HL-60 (cell line): Measurements from ENCODE around the gene PRMT7.

Source experiments
- DNase-seq, 2 experiments: peaks; one replicate each; pipeline ENCODE4 v3.0.0-alpha.2; 2010 to 2020; ENCODE audit warnings: low read depth in 1 of 2, low spot score in 1 of 2
- H3K27ac ChIP-seq: fragments of 250-450 bp; sonication (Bioruptor Pico); replicated peaks from 2 replicates; pipeline ENCODE4 v1.5.1; 2020; ENCODE audit warnings: mild to moderate bottlenecking, moderate library complexity
- H3K27me3 ChIP-seq: fragments of 250-450 bp; sonication (Bioruptor Pico); 2 replicates; pipeline ENCODE4 v1.5.1; 2021; ENCODE audit warnings: mild to moderate bottlenecking, moderate library complexity; ENCODE audit not compliant: insufficient read depth, poor library complexity, severe bottlenecking
- H3K4me3 ChIP-seq: replicated peaks from 2 replicates; pipeline ENCODE4 v1.5.1; 2011; ENCODE audit warnings: mild to moderate bottlenecking, control low read depth, low read length; ENCODE audit not compliant: insufficient read depth
- GABPA ChIP-seq: IDR thresholded peaks from 2 replicates; pipeline ENCODE4 v1.6.1; 2012; ENCODE audit warnings: low read depth
- POLR2AphosphoS5 ChIP-seq: IDR thresholded peaks from 2 replicates; pipeline ENCODE4 v1.6.1; 2012; ENCODE audit warnings: low read depth
- SPI1 ChIP-seq: IDR thresholded peaks from 2 replicates; pipeline ENCODE4 v1.6.1; 2012; ENCODE audit warnings: low read depth, mild to moderate bottlenecking, borderline replicate concordance
- TF ChIP-seq, protein P1 (sequence below): IDR thresholded peaks from 2 replicates; pipeline ENCODE4 v1.6.1; 2012; ENCODE audit warnings: low read depth; ENCODE audit not compliant: insufficient replicate concordance
- TF ChIP-seq, protein P2 (sequence below): IDR thresholded peaks from one replicate; pipeline ENCODE4 v1.5.1; 2011; ENCODE audit warnings: low read length, control low read depth, inconsistent platforms; ENCODE audit not compliant: insufficient read depth

The PRMT7 gene

DNA sequence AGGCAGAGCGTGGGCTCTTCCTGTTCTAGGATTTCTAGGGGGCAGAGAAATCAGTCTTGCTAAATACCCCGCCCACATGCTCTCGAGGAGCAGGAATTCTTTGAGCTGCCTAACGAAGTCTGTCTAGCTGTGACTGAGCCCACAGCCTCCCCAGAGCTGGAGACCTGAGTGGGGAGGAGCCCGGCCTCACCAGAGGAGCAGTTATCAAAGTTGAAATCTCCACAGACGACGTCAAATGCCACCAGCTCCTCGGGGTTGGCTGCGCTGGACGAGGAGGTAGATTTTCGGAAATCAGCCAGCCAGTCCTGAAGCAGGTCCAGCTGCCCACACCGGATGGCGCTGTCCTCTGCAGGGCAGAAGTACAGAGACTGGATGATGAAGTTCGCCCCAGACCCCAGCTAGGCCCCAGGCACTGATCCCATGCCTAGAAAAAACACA is 53.8 kb downstream of the PRMT7 start:
- no peak overlapping the region for H3K4me3 ChIP-seq
- no peaks in the 10 kb centered on the region for H3K27me3 ChIP-seq
- DNase-seq: no peak
- TF ChIP-seq GABPA (no peak), POLR2AphosphoS5 (no peak), SPI1 (no peak)
- TF ChIP-seq, protein P1, sequence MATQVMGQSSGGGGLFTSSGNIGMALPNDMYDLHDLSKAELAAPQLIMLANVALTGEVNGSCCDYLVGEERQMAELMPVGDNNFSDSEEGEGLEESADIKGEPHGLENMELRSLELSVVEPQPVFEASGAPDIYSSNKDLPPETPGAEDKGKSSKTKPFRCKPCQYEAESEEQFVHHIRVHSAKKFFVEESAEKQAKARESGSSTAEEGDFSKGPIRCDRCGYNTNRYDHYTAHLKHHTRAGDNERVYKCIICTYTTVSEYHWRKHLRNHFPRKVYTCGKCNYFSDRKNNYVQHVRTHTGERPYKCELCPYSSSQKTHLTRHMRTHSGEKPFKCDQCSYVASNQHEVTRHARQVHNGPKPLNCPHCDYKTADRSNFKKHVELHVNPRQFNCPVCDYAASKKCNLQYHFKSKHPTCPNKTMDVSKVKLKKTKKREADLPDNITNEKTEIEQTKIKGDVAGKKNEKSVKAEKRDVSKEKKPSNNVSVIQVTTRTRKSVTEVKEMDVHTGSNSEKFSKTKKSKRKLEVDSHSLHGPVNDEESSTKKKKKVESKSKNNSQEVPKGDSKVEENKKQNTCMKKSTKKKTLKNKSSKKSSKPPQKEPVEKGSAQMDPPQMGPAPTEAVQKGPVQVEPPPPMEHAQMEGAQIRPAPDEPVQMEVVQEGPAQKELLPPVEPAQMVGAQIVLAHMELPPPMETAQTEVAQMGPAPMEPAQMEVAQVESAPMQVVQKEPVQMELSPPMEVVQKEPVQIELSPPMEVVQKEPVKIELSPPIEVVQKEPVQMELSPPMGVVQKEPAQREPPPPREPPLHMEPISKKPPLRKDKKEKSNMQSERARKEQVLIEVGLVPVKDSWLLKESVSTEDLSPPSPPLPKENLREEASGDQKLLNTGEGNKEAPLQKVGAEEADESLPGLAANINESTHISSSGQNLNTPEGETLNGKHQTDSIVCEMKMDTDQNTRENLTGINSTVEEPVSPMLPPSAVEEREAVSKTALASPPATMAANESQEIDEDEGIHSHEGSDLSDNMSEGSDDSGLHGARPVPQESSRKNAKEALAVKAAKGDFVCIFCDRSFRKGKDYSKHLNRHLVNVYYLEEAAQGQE: no peak
- TF ChIP-seq, protein P2, sequence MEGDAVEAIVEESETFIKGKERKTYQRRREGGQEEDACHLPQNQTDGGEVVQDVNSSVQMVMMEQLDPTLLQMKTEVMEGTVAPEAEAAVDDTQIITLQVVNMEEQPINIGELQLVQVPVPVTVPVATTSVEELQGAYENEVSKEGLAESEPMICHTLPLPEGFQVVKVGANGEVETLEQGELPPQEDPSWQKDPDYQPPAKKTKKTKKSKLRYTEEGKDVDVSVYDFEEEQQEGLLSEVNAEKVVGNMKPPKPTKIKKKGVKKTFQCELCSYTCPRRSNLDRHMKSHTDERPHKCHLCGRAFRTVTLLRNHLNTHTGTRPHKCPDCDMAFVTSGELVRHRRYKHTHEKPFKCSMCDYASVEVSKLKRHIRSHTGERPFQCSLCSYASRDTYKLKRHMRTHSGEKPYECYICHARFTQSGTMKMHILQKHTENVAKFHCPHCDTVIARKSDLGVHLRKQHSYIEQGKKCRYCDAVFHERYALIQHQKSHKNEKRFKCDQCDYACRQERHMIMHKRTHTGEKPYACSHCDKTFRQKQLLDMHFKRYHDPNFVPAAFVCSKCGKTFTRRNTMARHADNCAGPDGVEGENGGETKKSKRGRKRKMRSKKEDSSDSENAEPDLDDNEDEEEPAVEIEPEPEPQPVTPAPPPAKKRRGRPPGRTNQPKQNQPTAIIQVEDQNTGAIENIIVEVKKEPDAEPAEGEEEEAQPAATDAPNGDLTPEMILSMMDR: no peak
- H3K27ac ChIP-seq: no peak overlapping the region

- H3K27ac ChIP-seq: no peak overlapping the region
- DNase-seq: no peak
- TF ChIP-seq, protein P1: no peak
- TF ChIP-seq GABPA (no peak), SPI1 (no peak; the same call in 1 of the 2 replicates), POLR2AphosphoS5 (no peak)
- TF ChIP-seq, protein P2: no peak
- H3K4me3 ChIP-seq: no peak overlapping the region
- no peaks in the 10 kb centered on the region for H3K27me3 ChIP-seq
Measured at GRCh38 chr16:68365167-68365817, 54.5 kb downstream of the PRMT7 start.

DNA sequence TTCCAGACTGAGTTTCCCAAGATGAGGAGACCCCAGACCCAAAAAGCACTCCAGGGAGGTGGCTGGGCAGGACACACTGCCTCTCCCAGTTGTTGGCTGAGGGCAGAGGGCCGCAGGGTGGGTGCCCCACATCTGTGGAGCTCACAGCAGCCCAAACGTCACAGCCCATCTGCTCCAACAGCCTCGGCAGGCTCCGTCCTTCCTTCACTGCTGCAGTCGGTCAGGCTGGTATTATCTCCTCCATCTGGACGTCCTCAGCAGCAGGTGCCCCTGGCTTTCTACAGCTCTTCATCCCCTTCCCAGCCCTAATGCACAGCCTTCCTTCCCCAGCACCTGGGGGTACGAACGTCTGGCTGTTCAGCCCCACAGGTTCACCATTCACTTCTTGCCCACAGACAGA is 55.2 kb downstream of the PRMT7 start:
- TF ChIP-seq POLR2AphosphoS5 (no peak), SPI1 (no peak), GABPA (no peak)
- TF ChIP-seq, protein P2: no peak
- TF ChIP-seq, protein P1: no peak
- DNase-seq: no peak
- Histone ChIP-seq H3K27me3 (no peaks in the 10 kb centered on the region), H3K27ac (no peak overlapping the region), H3K4me3 (no peak overlapping the region)
